ENCODE measurements around the gene TNFAIP8L1.

TNFAIP8L1 gene

GRCh38 chr19:4613254-4613751 lies 26.0 kb upstream of the TNFAIP8L1 start:
- DNase-seq: no peak

- no peak for DNase-seq
These were observed 21.3 kb upstream of the TNFAIP8L1 start for GRCh38 chr19:4618019-4618418.

- DNase-seq: no peak
These were observed 19.5 kb upstream of the TNFAIP8L1 start for GRCh38 chr19:4619668-4620294.

- DNase-seq: no peak
These were observed 18.6 kb upstream of the TNFAIP8L1 start for GRCh38 chr19:4620675-4621074.

- no peak for DNase-seq
These were observed 16.5 kb upstream of the TNFAIP8L1 start for GRCh38 chr19:4622695-4623421.

- DNase-seq: no peak
These were observed 15.0 kb upstream of the TNFAIP8L1 start for GRCh38 chr19:4624301-4624700.

GRCh38 chr19:4624733-4625362 lies 14.5 kb upstream of the TNFAIP8L1 start:
- DNase-seq: no peak

GRCh38 chr19:4633140-4633967 lies 6.0 kb upstream of the TNFAIP8L1 start:
- DNase-seq: no peak

- DNase-seq: no peak
These were observed 3.6 kb upstream of the TNFAIP8L1 start for GRCh38 chr19:4635754-4636116.

GRCh38 chr19:4636151-4636717 lies 3.1 kb upstream of the TNFAIP8L1 start:
- DNase-seq: no peak

GRCh38 chr19:4636761-4637160 lies 2.6 kb upstream of the TNFAIP8L1 start:
- no peak for DNase-seq

GRCh38 chr19:4638317-4638716 lies 999 bp upstream of the TNFAIP8L1 start:
- DNase-seq: no peak

- no peak for DNase-seq
These were observed 373 bp downstream of the TNFAIP8L1 start for GRCh38 chr19:4639531-4640246.

GRCh38 chr19:4640247-4641000 lies 1.1 kb downstream of the TNFAIP8L1 start:
- DNase-seq: no peak

- DNase-seq: no peak
These were observed 1.8 kb downstream of the TNFAIP8L1 start for GRCh38 chr19:4641132-4641531.

GRCh38 chr19:4642625-4643024 lies 3.3 kb downstream of the TNFAIP8L1 start:
- DNase-seq: no peak

GRCh38 chr19:4645718-4646117 lies 6.4 kb downstream of the TNFAIP8L1 start:
- no peak for DNase-seq

GRCh38 chr19:4647676-4648644 lies 8.6 kb downstream of the TNFAIP8L1 start:
- DNase-seq: no peak

- DNase-seq: no peak
These were observed 10.2 kb downstream of the TNFAIP8L1 start for GRCh38 chr19:4649392-4650047.

- no peak for DNase-seq
These were observed 10.8 kb downstream of the TNFAIP8L1 start for GRCh38 chr19:4650159-4650558.
